IPS DF 4.7 (cell line): ENCODE data around the gene RAB25.
"Not testable (repeated sequence)": the region's sequence is repeated elsewhere in the genome, so short reads cannot be mapped to it uniquely, and the experiment has no call there.

Experiments used
- DNase-seq: peaks from one replicate; pipeline ENCODE4 v3.0.0-alpha.2; 2013; ENCODE audit warnings: low spot score; ENCODE audit errors: extremely low read depth

Gene RAB25

DNA sequence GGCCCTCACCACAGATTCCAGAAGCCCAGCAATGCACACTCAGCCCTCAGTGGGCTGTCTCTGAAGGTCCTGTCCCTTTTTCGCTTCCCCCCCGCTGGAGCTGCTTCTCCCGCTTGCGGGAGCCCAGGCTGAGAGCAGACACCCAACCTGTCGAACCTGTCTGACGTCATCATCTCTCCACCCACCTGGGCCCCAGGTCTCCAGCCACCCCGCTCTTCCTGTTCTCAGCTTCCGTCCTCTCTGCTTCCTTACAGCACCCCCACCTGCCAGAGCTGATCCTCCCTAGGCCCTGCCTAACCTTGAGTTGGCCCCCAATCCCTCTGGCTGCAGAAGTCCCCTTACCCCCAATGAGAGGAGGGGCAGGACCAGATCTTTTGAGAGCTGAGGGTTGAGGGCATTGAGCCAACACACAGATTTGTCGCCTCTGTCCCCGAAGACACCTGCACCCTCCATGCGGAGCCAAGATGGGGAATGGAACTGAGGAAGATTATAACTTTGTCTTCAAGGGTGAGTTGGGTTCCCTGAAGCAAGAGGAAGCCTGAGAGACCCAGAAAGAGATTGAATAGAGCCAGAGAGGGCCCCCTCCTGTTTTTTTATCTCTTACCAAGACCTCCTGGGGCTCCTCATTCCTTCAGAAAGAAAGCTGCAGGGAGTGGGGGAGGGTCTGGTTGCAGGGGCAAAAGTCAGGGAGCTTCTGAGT lies at the start of gene RAB25:
Gene RAB25, plus strand, starts transcription at position 224 of the 700 bp plus-strand sequence. Its CDS starts 241 bp downstream, at position 465.
- DNase-seq, result no peak

- no peak for DNase-seq
These were observed 48.7 kb upstream of the RAB25 start for GRCh38 chr1:156012051-156012817.

DNA sequence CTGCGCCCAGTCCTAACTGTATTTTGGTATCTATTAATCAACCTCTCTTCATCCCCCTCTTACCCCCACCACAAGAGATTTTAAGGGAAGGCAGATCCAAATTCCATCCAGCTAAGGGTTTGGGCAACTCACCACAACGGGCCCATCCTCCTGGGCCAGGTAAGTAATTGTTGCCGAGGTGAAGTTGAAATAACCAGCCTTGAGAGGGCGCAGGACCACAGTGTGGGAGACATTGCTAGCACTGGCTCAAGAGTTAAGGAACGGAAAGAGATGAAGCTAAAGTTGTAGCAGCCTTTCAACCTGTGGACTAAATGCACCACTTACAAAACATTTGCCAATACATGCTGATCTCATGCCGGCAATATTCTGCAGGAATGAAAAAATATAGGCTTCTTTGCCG lies 46.1 kb upstream of the RAB25 start:
- DNase-seq, result no peak

GRCh38 chr1:156019946-156020292 lies 41.0 kb upstream of the RAB25 start:
- DNase-seq, result no peak

GRCh38 chr1:156020293-156021092 lies 40.5 kb upstream of the RAB25 start, which contains the start of gene SSR2:
Gene SSR2, minus strand, starts transcription at chr1:156020951. Its CDS starts 784 bp downstream, at chr1:156020167.
- DNase-seq, result peak; percentile 78

DNA sequence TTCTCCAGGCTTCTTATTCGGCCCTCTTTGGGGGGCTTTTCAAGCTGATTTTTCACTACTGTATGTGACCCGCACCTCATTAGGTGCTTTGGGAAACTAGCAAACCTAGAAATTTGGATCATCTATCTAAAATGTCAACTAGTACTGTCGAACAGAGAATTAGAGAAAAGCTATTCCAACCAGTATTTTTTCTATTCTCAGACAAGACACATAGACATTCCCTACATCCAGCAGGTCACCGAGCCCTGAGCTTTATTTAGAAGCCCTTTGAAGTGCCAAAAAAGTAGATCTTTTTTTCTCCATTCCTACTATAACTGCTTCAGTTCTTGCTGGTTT lies 39.9 kb upstream of the RAB25 start:
- no peak for DNase-seq

DNA sequence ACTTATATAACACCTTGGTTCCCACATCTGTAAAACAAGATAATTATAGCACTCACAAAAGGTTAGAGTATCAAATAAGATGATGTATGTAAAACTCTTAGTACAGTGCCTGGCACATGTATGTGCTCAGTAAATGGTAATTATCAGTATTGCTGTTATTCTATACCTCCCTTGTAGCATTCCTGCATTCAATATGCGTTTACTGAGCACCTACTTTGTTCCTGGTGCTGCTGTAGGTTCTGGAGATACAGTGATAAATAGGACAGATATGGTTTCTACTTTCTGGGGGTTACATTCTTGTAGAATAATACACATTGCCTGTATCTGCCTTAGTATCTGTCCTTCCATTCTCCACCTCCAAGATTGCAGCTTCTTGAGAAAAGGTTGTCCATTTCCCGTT lies 39.0 kb upstream of the RAB25 start:
- no peak for DNase-seq

DNA sequence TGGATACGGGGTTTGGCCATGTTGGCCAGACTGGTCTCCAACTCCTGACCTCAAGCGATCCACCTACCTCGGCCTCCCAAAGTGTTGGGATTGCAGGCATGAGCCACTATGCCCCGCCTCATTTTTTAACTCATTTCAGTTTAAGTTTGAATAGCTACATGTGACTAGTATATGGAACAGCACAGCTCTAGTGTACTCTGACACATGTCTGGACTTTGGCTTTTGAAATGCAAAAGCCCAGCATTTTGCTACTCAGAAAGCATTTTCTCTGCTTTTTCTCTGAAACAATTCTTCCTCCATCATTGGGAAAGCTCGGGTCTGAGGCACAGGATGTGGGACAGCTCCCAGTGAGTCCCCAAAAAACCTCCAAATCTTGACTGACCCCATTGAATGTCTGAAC lies 36.2 kb upstream of the RAB25 start:
- no peak for DNase-seq

DNA sequence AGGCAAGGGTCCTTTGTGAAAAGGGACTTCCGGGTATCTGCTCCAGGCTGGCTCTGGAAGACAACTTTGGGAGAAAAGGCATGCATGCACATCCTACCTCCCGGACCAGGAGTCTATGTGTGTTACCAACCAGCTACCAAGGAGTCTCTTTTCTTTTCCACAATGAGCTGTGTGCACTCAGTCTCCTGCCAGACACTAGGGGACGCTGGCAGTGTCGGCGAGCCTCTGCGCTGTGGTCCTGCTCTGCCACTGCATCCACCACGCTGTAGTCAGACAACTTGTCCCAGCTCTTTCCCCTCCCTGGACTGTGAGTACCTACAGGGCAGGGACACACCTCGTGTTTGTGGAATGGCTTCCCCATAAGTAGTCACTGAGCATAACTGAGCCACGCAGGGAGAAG lies 35.1 kb upstream of the RAB25 start:
- DNase-seq, result peak; percentile 38

DNA sequence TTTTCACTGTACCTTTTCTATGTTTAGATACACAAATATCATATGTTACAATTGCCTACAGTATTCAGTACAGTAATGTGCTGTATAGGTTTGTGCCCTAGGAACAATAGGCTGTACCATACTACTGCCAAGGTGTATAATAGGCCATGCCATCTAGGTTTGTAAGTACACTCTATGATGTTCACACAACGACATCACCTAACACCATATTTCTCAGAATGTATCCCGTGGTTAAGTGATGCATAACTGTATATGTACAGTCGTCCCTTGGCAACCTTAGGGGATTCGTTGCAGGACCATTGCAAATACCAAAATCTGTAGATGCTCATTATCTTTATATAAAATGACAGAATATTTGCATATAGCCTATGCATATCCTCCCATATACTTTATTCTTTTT lies 34.4 kb upstream of the RAB25 start:
- no peak for DNase-seq

DNA sequence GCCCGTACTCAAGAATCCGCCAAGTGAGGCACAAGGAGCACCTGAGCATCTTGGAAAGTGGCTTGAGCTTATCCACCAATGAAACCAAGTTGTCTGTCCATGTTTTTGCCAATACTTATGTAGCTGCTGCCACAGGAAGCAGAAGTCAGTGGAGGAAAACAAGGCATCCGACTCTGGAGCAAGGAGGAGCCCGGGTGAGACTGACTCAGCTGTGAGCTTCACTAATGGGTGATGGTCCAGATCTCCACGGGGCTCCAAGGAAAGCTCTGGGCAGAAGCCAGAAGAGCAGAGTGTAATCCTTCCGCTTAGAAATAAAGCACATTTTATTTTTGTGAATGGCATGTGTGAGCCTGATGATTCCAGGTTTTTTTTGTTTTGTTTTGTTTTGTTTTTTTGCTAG lies 27.9 kb upstream of the RAB25 start:
- no peak for DNase-seq

DNA sequence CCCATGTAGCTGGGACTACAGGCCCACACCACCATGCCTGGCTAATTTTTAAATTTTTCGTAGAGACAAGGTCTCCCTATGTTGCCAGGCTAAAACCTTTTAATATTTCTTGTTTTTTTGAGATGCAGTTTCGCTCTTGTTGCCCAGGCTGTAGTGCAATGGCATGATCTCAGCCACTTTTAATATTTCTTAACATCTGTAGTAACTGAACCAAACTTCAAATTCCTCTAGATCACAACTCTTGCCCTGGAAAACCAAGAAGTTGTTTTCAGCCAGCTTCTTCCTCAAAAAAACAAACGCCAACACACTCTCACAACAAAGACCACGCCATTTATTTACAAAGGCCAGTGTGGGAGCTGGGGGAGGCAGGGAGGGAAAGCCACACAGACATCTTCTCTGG lies 26.0 kb upstream of the RAB25 start:
- not testable (repeated sequence) for DNase-seq

GRCh38 chr1:156042828-156043227 lies 18.1 kb upstream of the RAB25 start:
- DNase-seq, result no peak

DNA sequence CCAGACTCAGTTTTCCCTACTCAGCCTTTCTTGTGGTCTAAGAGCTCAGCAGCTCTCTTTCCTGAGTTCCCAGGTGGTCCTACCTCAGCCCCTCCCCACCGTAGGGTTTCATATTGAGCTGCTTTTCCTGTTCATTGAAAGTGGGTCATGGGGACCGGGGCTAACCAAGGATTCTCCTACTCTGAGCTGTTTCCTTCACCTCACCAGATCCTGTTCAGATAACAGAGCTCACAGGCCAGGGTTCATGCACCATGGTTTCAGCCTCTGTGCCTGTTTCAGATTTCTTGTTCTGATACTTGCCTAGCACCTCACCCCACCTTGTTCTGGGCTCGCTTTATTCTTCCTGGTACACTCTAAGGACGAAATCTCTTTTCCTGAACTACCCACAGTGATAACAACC lies 15.9 kb upstream of the RAB25 start:
- no peak for DNase-seq

DNA sequence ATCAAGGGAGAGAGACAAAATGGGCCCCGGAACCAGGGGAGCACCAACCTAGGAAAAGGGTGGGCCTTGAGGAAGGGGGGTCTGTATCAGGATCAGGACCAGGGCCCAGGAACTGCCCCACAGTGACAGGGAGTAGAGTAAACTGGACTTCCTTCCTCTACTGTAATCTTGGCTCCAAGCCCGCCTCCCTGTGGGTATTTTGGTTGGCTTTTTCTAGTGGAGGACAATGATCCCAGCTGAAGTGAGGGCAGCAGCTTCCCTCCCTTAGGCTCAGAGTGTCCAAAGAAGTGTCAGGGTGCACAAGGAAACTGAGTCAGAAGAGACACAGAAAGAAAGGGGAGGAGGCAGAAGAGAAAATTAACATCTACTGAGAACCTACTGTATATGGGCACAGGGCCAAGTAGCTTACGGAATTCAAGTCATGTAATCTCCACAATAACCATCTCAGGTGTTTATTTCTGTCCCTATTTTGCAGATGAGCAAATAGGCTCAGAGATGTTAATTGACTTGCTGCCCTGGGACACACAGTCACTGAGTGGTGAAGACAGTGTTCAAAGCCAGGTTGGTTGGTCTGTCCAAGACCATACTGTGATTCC lies 12.2 kb upstream of the RAB25 start:
- DNase-seq, result no peak

DNA sequence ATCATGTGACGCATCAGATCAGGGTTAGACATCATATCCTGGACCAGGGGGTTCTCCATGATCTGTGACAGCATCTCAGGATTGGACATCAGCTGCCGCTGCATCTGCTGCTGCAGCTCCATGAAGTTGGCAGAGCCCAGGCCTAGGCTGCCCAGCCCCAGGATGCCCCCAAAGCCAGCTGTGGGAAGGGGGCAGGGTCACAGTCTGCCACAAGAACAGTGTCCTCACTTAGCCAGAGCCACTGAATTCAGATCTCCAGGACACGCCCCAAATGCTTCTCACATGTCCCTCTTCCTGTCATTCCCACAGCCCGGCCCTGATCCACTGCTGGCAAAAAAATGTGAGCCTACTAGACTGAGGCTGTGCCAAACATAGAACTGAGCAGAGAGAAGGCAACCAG lies 10.6 kb upstream of the RAB25 start:
- no peak for DNase-seq

DNA sequence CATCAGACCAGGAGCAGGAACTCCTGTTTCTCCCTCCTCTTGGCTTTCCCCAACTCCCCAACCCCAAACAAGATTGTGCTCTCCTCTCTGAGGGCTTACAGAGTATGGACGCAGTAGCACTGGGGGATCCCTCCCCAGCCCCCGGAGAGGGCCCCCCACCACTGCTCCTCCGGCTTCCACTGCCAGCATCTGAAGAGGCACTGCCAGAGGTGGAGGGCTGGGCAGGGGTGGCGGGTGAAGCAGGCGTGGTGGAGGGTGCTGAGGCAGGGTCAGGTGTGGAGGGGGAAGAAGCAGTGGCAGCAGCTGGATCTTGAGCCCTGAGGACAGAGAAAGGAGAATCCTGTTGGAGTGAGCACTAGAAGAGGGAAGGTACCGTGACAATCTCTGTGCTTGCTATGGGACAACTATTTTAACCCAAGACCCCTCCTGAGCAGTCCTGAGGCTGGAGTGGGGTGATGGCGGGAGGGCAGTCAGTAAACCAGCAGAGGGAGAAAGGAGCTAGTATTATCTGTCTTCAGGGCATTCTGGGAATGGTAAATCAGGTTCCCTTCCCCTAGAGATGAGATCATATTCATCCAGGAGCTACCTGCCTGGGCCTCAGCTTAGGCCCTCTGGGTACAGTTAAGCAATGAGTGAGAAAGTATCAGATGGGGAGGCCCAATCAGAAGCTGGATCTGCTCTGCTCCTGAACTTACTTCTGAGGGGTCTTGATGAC lies 9.8 kb upstream of the RAB25 start:
- no peak for DNase-seq

DNA sequence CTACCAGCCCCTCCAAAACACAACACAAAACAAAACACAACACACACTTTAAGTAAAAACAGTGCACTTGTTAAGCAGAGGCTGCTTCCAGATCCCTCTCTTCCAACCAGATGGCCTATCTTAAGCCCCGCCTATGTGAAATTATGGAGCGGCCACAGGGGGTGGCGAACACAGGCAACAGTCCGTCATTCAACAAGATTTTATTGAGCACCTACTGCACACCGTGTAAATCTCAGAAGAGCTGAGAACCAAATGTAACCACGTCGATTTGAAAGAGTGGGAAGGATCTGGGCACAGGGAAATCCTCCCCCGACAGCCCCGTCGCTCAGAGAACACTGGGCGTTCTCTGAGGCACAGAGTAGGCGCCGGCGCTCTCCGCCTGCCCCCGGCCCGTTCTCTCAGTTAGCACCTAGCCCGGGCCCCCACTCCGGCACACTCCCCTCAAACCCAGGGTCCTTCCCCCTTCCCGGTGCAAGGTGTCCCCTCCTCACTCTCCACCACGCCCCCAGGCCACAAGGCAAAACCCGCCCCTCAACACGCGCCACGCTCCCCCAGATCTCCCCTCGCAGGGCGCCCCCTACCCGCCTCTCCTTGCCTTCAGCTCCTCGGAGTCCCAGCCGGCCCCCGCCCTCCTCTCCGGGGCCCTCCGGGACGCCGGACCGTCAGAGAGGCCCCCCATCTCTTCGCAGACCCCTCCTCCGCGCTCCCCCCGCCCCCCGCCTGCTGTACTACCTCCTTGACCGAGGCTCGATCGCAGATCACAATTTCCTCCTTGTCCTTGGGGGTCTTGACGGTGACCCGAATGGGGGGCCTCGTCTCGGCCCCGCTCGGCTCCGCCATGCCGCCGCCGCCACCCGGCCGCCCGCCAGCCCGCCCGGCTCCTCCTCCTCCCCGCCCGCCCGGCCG lies 7.8 kb upstream of the RAB25 start:
- no peak for DNase-seq

DNA sequence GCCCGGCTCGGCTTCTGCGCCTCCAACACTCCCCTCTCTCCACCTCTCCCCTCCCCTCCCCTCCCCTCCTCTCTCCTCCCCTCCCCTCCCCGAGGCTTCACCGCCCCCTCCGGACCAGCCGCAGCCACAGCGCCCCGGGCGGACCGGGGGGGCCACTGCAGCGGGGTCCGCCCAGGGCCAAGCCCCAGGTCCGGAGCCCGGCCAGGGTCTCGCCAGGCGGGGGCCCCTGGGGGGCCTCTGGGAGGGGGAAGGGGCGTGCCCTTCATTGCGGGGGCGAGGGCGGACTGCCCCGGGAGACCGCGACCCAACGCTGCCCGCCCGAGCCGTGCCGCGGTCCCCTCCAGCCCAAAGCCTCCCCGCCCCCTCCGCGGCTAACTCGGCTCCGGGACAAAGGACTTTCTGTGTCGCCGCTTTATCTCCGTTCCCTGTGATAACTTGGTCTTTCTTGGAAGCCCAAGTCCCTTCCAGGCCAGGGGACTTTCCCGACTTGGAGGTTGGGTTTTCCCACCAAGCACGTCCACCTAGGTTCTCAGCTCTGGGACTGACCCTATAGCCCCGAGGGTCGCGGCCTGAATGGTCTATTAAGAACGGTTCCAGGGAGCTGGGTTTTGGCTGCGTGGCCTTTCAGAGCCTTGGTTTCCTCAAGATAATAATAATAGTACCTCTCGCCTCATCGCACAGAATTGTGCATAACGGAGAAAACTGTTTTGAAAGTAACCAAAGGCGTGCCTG lies 7.0 kb upstream of the RAB25 start, which contains the start of gene UBQLN4:
Gene UBQLN4, minus strand, starts transcription at position 31 of the 732 bp plus-strand sequence. CDS start 97 bp downstream, outside the sequence.
- no peak for DNase-seq
